GM23338 (cell line): ENCODE measurements around the gene ZNF418.

Experiments used
- CREB1 ChIP-seq: fragments of 250-450 bp; sonication (Bioruptor Pico); IDR thresholded peaks from 2 replicates; pipeline ENCODE4 v1.5.0; 2020; ENCODE audit warnings: low read depth, mild to moderate bottlenecking, moderate library complexity
- CTCF ChIP-seq, 2 experiments: fragments of 200-600 bp in 1 of 2; sonication (generic) in 1 of 2; conservative IDR thresholded peaks; 2 replicates each; pipeline versions ENCODE4 v1.5.1 to v1.6.1; 2016 to 2017; ENCODE audit warnings: antibody characterized with exemption in 2 of 2, low read depth in 2 of 2, mild to moderate bottlenecking in 2 of 2, moderate library complexity in 1 of 2
- EZH2 ChIP-seq: fragments of 200-600 bp; sonication (generic); IDR thresholded peaks from one replicate; pipeline ENCODE4 v1.8.0; 2017; ENCODE audit warnings: antibody characterized with exemption, mild to moderate bottlenecking, low read depth; ENCODE audit not compliant: unreplicated experiment
- EZH2phosphoT487 ChIP-seq: fragments of 200-600 bp; sonication (generic); IDR thresholded peaks from one replicate; pipeline ENCODE4 v1.8.1; 2018; ENCODE audit warnings: antibody characterized with exemption; ENCODE audit not compliant: unreplicated experiment
- POLR2AphosphoS5 ChIP-seq: IDR thresholded peaks from 2 replicates; pipeline ENCODE4 v1.6.1; 2016; ENCODE audit warnings: antibody characterized with exemption, low read depth
- REST ChIP-seq: IDR thresholded peaks from one replicate; pipeline ENCODE4 v1.6.1; 2018; ENCODE audit warnings: antibody characterized with exemption; ENCODE audit not compliant: unreplicated experiment
- ZNF114 ChIP-seq: fragments of 250-450 bp; sonication (Bioruptor Pico); IDR thresholded peaks from 2 replicates; pipeline ENCODE4 v1.5.0; 2020; ENCODE audit warnings: mild to moderate bottlenecking, moderate library complexity

GRCh38 chr19:57886046-57886445 lies 49.2 kb downstream of the ZNF418 start:
- TF ChIP-seq EZH2 (no peak), POLR2AphosphoS5 (no peak), CTCF (conservative IDR thresholded peaks at IDR 0.05; ENCODE audit: low read depth in 2 of 2) (no peak), ZNF114 (CRISPR knock-in tag) (no peak), CREB1 (CRISPR knock-in tag) (no peak), REST (no peak), EZH2phosphoT487 (no peak)
